ENCODE results near the gene AGBL4.

Gene AGBL4

DNA sequence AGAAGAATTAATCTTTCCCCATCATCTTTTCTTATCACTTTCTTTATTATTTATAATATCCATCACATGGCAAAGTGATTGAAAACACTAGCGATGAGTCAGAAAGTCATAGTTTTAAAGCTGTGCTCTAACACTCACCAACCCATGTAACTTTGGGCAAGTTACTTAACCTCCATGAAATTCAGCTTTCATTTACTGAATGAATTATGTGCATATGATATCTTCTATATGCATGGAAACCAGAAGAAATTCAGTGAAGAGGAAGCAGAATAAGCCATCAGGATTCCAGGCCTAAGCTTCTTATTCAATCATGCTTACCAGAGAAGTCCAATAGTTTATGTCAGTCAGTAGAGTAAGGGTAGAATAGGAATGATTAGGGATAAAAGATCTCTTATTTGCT lies 300.1 kb downstream of the AGBL4 start:
- FAIRE-seq (no peak), DNase-seq (ENCODE audit: low spot score) (no peak)

DNA sequence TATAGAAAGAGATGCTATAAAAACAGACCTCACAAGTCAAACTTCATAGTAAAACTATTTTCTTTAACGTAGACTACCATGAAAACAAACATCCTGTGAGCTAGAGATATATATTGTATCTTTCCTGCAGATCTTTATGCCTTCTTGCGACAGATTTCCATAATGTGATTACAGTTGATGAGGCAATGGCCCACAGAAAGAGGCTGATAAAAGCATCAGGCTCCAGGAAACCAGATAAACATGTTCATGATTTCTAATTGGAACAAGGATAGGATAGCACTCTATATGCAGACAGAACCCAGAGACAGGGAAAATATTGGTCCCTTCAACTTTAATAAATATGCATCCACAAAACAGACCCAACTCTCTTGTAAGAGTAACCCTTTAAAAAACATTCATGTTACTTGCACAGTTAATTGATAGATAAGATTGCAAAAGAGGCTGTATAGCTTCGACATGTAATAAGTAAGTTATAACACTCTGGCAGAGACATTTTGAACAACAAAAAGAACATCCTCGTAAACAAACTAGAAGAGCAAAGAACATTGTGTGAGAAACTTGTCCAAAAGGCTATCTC lies 329.4 kb downstream of the AGBL4 start:
- DNase-seq (ENCODE audit: low spot score): no peak
- no peak for FAIRE-seq

DNA sequence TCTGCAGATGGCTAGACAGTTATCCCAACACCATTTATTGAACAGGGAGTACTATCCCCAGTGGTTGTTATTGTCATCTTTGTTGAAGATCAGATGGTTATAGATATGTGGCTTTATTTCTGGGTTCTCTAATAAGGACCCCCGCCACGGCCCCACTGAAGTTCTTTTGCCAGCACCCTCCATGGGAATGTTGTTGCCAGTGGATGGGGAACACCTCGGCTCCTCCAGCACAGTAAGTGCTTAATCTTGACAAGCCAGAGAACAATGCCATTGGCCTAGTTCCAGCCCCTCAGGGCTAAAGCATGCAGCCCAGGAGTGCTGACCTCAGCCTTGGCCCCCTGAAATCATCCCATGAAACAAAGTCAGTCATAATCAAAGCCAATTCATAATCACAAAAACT lies 337.6 kb downstream of the AGBL4 start:
- DNase-seq (ENCODE audit: low spot score): no peak
- no peak for FAIRE-seq

DNA sequence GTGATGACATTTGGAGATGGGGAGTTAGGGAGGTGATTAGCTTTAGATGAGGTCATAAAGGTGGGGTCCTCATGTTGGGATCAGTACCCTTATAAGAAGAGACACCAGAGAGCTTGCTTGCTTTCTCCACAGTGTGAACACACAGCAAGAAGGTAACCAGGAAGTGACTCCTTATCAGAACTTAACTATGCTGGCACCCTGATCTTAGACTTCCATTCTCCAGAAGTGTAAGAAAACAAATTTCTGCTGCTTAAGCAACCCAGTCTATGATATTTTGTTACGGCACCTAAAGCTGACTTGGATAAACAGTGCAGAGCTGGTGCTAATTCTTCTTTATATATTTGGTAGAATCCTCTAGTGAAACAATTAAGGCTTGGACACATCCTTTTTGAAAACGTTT lies 346.0 kb downstream of the AGBL4 start:
- DNase-seq (ENCODE audit: low spot score): no peak
- FAIRE-seq: no peak

DNA sequence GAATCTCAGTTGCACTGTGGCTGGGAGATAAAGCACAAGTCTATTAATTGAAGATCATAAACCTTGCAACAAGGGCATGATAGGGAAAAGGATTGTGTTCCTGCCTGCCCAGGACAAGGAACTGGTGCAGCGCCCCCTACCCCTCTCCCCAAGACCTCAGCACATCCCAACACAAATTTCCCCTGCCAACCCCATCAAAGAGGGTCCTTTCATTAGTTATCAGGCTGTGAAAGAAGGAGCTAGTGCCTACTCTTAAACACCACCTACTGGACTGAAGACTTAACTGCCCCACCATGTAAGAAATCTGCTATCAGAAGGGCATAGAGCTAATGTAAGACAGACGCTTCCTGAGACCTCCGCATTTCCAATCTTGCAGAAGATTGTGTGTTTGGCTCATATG lies 372.6 kb downstream of the AGBL4 start:
- FAIRE-seq (no peak), DNase-seq (ENCODE audit: low spot score) (no peak)

DNA sequence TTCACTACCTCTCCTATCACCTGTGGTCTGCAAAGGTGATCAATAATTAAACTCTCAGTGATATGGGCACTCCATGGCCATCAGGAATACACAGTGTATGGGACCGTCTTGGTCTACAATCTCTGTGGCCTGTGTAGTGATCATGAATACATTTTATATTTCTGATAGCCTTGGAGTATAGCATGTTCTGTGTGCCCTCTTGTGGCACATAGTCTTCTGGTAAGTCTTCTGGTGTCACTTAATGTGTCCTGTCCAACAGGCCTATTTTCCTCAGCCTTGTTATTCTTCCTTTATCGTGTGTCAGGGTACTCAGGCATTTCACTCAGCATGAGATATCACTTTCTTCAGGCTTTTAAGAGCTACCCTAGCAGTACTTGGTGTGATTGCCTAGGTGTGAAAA lies 393.6 kb downstream of the AGBL4 start:
- FAIRE-seq: no peak
- no peak for DNase-seq (ENCODE audit: low spot score)

DNA sequence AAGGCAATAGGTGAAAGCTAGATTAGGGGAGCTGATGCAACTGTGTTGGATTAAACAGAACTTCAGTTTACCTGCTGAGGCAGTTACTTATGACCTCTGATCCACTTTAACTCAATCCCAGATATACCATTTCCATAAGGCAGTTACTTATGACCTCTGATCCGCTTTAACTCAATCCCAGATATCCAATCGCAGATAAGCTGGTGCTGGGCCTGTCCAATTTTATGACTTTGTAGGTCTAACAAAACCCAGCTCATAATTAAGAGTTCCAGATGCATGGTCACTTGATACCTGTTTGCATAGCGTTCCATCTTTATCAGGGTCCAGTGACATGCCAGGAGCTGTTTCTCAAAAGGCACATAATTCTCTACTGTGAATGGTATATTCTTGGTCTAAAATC lies 396.0 kb downstream of the AGBL4 start:
- FAIRE-seq: no peak
- no peak for DNase-seq (ENCODE audit: low spot score)

DNA sequence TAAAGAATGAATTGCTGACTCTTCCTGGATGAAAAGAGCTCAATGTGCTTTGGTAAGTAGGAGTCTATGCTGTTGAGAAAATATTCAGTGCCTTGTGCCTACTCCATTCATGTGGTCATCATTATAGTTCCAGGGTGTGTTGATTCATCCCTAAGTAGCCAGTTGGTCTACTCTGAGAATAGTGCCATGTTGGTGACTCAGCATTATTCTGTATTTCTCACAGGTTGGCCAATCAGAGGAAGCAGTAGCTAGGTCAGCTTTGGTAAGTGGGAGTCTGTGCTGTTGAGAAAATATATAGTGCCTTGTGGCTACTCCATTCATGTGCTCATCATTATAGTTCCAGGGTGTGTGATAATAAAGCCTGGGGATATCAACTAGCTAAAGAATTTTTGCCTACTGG lies 397.3 kb downstream of the AGBL4 start:
- no peak for DNase-seq (ENCODE audit: low spot score)
- no peak for FAIRE-seq

DNA sequence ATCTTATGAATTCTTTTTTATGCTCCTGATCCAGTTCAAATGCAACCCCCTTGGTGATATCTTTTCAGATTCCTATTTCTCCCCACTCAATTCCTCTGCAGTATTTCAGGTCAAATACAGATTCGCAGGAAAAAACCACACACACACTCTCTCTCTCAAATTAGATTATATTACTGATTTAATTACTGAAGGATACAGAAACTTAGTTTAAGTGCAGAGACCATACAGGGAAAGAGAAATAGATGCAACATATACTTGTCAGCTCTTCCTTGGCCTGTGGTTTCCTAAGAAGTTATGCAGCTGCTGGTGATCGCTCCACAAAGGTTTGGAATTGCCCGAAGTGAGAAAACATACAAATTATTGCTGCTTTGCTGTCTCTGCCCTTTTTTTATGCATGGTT lies 400.9 kb downstream of the AGBL4 start:
- DNase-seq (ENCODE audit: low spot score) (no peak), FAIRE-seq (no peak)

DNA sequence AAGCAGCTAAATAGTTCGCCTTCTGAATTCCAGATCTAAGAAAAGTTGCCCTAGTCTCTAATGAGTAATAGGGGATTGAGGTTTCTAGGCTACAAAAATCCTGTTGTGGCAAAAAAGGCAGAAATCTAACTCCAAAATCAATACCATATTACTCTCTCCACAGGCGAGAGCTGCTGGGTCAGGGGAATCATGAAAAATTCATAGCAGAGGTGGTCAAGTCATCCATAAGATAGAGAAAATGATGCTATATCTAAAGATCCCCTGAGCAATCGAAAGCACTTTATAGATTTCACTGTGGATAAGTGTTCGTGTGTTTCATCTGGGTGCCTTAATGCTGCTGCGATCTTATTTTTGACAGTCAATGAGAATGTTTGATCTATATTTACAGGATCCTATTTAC lies 417.7 kb downstream of the AGBL4 start:
- DNase-seq (ENCODE audit: low spot score): no peak
- FAIRE-seq: no peak

DNA sequence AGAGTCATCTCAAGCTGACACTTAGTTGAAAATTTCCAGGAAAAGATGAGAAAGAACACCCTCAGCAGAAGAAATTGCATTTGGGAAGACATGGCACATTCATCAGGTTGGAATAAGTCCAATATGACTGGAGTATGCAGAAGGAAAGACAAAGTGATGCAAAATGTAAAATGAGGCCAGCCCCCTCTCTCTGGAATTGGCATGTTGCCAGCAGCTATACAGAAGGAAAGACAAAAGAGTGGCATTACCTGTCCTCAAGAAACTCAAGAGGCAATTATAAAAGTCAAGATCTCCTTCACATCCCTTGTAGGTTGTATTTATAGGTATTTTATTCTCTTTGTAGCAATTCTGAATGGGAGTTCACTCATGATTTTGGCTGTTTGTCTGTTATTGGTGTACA lies 426.3 kb downstream of the AGBL4 start:
- FAIRE-seq (no peak), DNase-seq (ENCODE audit: low spot score) (no peak)

DNA sequence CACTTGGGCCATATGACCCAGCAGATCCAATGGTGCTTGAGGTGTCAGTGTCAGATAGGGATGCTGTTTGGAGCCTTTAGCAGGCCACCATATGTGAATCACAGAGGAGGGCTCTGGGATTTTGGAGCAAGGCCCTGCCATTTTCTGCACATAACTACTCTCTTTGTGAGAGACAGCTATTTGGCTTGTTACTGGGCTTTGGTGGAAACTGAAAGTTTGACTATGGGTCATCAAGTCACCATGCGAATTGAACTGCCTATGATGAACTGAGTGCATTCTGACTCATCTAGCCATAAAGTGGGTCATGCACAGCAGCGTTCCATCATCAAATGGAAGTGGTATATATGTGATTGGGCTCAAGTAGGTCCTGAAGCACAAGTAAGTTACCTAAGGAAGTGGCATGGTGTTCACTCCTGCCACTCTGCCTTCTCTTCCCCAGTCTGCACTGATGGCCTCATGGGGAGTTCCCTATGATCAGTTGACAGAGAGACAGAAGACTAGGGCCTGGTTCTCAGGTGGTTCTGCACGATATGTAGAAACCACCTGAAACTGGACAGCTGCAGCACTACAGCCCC lies 447.3 kb downstream of the AGBL4 start:
- FAIRE-seq (no peak), DNase-seq (ENCODE audit: low spot score) (no peak)

DNA sequence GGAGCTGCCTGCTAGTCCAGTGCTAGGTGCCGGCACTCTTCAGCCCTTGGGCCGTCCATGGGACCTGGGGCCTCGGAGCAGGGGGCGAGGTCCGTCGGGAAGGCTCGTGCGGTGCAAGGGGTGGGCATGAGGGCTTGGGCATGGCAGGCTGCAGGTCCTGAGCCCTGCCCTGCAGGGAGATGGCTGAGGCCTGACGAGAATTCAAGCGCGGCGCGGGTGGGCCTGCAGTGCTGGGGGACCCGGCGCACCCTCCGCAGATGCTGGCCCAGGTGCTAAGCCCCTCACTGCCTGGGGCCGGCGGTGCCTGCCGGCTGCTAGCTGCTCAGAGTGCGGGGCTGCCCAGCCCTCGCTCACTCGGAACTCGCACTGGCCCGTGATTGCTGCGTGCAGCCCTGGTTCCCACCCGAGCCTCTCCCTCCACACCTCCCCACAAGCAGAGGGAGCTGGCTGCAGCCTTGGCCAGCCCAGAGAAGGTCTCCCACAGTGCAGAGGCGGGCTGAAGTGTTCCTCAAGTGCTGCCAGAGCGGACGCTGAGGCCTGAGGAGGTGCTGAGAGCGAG lies 467.0 kb downstream of the AGBL4 start:
- no peak for FAIRE-seq
- no peak for DNase-seq (ENCODE audit: low spot score)

DNA sequence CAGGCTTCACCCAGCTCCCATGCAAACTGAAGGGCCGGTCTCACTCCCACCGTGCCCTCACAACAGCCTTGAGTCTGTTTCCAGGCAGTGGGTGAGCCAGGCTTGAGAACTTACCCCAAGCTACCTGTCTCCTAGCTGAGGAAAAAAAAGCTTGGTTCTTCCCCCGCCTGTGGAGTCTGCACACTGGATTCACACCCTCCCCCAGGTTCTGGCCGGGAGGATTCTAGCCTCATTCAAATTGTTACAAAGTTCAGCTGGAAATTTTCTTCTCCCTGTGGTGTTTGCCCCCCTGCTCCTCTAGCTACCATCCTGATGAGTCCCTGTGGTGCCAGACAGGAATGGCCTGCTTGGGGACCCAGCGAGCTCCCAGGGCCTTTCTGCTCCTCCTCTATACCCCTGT lies 471.7 kb downstream of the AGBL4 start:
- FAIRE-seq: no peak
- no peak for DNase-seq (ENCODE audit: low spot score)

DNA sequence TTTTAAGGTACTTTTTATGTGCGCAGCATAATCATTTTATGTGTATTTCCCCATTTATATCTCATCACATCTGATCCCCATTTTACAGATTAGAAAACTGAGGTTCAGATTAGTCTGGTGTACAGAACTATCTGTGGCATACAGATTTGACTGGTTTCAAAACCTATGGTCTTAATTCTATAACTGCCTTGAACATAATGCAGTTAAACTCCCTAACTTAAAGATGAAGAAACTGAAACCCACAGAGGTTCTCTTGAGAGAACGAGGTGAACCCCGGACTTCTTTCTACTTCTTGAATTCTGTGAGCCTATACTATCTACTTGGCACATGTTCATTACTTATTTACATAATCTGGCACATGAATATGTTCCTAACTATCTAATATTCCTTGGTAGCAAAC lies 479.1 kb downstream of the AGBL4 start:
- no peak for FAIRE-seq
- no peak for DNase-seq (ENCODE audit: low spot score)

DNA sequence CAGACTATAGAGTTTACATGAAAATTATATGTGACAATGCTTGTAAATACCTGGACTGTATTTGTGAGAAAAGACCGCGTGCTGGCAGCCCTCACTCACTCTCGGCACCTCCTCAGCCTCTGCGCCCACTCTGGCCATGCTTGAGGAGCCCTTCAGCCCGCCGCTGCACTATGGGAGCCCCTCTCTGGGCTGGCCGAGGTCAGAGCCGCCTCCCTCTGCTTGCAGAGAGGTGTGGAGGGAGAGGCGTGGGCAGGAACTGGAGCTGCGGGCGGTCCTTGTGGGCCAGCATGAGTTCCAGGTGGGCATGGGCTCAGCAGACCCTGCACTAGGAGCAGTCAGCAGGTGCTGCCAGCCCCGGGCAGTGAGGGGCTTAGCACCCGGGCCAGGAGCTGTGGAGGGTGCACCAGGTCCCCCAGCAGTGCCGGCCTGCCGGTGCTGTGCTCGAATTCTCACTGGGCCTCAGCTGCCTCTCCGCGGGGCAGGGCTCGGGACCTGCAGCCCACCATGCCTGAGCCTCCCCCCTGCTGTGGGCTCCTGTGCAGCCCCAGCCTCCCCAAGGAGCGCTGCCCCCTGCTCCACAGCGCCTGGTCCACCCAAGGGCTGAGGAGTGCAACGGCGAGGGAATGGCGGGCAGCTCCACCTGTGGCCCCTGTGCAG lies 482.5 kb downstream of the AGBL4 start:
- DNase-seq (ENCODE audit: low spot score): no peak
- no peak for FAIRE-seq

DNA sequence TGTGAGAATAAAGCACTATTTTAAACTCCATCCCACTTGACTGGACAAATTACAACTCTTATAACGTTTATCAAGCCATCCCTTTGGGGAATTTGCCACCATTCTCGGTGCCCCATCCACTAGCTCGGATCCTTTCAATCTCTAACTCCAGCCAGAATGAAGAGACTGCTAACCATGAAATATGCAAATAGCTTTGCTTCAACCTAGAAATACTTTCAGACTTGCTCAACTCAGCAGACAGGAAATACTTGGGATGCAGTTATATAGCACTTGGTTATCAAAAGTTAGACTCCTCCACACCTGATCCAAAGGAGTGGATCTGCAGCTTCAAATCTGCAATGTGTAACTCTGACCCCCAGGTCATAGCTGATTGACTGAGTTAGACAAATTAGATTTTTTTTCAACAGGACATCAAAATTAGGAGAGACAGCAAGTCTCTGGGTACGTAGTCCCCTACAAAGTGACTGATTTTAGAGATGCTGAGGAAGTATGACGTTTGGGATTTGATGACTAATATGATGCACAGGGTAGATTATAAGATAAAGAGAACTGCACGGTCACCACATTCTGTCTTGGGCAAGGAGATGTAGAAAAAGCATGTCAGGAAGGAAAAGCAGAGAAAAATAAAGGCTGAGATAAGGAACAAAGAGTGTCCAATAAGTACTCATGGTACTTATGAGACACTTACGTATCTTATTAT lies 496.0 kb downstream of the AGBL4 start:
- DNase-seq (ENCODE audit: low spot score): no peak
- no peak for FAIRE-seq

DNA sequence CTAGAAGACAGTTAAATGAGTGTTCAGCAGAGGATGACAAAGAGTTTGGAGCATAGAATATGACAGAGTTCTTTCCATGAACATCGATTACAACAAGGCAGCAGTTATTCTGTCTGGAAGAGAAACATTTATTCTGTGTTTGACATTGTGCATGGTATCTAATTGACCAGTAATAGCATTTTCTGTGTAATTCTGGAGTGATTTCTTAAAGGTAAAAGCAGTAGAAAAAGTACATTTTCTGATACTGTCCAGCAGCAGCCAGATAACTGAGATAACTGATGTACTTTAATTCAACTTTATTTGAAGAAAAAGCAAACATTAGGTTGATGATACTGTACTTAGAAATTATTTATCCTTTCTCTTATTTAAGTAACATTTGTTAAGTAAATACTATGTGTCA lies 497.1 kb downstream of the AGBL4 start:
- DNase-seq (ENCODE audit: low spot score) (no peak), FAIRE-seq (no peak)

DNA sequence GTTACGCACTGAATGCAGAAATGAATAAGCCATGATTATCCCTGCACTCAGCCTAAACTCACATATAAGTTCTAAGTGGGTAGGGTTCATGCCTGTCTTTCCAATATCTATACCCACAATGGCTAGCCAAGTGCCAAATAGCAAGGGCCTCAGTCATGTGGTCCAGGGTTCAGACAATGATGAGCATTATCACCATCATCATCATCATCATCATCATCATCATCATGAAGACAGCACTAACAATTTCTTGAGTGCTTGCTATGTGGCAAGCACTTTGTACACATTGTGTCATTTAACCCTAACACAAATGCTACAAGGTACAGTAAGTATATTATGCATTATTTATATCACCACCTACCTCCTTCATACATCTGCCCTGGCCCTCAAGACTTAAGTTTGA lies 500.0 kb downstream of the AGBL4 start:
- FAIRE-seq: no peak
- DNase-seq (ENCODE audit: low spot score): no peak

DNA sequence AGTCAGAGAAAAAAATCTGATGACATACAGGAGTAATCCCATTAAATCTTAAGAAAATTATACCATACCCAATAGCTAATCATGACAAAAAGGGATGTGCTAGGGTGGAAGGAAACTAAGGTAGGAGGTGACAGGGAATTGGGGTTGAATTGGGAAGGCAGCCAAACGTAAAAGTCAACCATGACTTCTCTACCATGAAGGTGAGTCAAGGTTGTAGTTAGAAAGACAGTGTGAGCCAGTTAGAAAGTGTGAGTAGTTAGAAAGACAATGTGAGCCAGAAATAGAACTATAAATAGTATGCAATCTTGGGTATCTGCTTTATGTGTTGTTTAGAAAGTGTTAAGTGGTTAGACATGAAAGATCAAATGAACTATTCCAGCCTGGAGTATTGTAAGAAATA lies 556.8 kb downstream of the AGBL4 start:
- FAIRE-seq (no peak), DNase-seq (ENCODE audit: low spot score) (no peak)

DNA sequence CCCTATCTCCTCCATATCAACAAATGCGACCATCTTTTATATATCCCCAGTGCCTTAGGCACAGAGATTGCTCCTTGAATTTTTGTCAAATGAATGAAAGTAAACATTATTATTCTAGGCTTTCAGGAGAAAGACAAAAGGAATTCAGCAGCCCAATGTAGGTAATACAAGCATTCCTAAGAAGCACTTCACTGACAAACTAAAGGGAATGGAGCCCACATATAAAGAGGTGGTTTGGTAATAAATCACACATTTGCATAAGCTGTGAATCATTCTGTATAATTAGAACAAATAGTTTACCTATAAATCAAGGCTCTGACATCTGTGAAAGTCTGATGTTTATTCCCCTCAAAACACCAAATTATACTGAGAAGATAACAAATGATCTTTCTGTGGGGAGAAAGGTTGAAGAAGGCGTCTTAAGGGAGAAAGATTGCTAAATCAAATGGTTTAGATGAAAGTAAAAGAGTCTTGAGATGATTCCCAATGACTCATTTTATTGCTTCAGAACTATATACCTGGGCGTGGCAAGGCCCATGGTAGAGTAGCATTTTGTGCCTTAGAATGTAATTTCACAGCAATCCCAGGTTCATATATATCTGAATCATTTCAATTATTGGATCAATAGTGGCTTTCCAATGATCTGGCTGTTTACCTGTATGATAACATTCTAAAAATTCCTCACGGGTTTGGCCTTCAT lies 558.1 kb downstream of the AGBL4 start:
- no peak for FAIRE-seq
- no peak for DNase-seq (ENCODE audit: low spot score)

DNA sequence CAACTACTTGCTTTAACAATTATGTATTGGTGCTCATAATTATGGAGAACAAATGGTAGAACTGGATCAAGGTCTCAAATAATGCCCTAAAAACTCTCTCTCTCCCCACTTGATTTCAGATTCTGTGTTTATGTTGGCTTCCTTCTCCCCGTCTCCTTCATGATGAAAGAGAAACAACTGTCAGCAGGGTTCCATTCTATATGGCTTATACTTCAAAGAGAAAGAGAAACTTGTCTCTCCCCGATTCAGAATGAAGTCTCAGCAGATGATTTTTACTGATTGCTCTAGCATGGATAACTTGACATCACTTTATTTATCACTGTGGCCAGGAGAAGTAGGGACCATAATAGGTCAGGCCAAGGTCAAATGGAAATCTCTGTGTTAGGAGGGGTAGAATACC lies 575.6 kb downstream of the AGBL4 start:
- FAIRE-seq (no peak), DNase-seq (ENCODE audit: low spot score) (no peak)

Measured in RCC 7860 (cell line).